IPS-NIHi11 (cell line): ENCODE results near the gene ATXN10.

Source experiments
- DNase-seq: peaks from one replicate; pipeline ENCODE4 v3.0.0; 2012; ENCODE audit warnings: mixed read lengths, low spot score

The ATXN10 gene

GRCh38 chr22:45891471-45891995 lies 219.9 kb downstream of the ATXN10 start:
- no peak for DNase-seq

GRCh38 chr22:45891996-45892621 lies 220.5 kb downstream of the ATXN10 start:
- no peak for DNase-seq

- no peak for DNase-seq
Measured at GRCh38 chr22:45892681-45893461, 221.2 kb downstream of the ATXN10 start.

GRCh38 chr22:45893516-45893915 lies 221.9 kb downstream of the ATXN10 start:
- DNase-seq: no peak
